Measurements from ENCODE around the gene MAML3. TPM values are rescaled to one million over a fixed set of nuclear protein-coding genes. Genes with fewer than 3 reads are reported as not detected.

The MAML3 gene
- total and polyA plus RNA-seq, 2 experiments from 2014 or later: 4.1 to 11.2 TPM

DNA sequence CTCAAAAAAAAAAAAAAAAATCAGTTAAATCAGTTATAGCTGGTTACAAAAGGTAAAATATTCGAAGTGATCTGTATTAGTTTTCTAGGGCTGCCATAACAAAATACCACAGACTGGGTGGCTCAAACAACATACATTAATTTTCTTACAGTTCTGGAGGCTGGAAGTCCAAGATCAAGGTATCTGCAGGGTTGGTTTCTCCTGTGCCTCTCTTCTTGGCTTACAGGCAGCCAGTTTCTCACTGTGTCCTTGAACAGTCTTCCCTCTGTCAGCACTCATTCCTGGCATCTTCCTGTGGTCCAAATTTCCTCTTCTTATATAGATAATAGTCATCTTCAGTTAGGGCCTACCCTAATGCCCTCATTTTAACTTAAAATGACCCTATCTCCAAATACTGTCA is 248.5 kb downstream of the MAML3 start:
- Histone ChIP-seq H3K9me2 (replicated peaks; ENCODE audit: insufficient read depth) (no peaks in the 10 kb centered on the region), H3K9me3 (ENCODE audit: low read depth) (no peaks in the 10 kb centered on the region), H3K27ac (no peak overlapping the region), H3K4me3 (no peak overlapping the region), H2AFZ (no peak overlapping the region), H3K27me3 (no peaks in the 10 kb centered on the region), H3K4me1 (ENCODE audit: insufficient read depth) (peaks cover 14% of the 10 kb centered on the region), H3K79me2 (peaks cover 11% of the 10 kb centered on the region), H3K36me3 (replicated peaks; ENCODE audit: insufficient read depth, low read depth) (no peaks in the 10 kb centered on the region), H4K20me1 (ENCODE audit: insufficient read depth, poor library complexity, severe bottlenecking) (no peaks in the 10 kb centered on the region), H3K4me2 (no peak overlapping the region)
- TF ChIP-seq EZH2 (IDR thresholded peaks at IDR 0.05; ENCODE audit: borderline replicate concordance) (no peak), EZH2phosphoT487 (IDR thresholded peaks at IDR 0.05; ENCODE audit: low read depth, severe bottlenecking, unreplicated experiment) (no peak)
- TF ChIP-seq, protein P1, sequence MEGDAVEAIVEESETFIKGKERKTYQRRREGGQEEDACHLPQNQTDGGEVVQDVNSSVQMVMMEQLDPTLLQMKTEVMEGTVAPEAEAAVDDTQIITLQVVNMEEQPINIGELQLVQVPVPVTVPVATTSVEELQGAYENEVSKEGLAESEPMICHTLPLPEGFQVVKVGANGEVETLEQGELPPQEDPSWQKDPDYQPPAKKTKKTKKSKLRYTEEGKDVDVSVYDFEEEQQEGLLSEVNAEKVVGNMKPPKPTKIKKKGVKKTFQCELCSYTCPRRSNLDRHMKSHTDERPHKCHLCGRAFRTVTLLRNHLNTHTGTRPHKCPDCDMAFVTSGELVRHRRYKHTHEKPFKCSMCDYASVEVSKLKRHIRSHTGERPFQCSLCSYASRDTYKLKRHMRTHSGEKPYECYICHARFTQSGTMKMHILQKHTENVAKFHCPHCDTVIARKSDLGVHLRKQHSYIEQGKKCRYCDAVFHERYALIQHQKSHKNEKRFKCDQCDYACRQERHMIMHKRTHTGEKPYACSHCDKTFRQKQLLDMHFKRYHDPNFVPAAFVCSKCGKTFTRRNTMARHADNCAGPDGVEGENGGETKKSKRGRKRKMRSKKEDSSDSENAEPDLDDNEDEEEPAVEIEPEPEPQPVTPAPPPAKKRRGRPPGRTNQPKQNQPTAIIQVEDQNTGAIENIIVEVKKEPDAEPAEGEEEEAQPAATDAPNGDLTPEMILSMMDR (IDR thresholded peaks at IDR 0.05; ENCODE audit: poor library complexity): no peak
- DNase-seq (ENCODE audit: low spot score): no peak
- 93% methylated on average over 1 of the region's 1 CpG for WGBS (ENCODE audit: low lambda C conversion rate, missing lambda C conversion rate)

DNA sequence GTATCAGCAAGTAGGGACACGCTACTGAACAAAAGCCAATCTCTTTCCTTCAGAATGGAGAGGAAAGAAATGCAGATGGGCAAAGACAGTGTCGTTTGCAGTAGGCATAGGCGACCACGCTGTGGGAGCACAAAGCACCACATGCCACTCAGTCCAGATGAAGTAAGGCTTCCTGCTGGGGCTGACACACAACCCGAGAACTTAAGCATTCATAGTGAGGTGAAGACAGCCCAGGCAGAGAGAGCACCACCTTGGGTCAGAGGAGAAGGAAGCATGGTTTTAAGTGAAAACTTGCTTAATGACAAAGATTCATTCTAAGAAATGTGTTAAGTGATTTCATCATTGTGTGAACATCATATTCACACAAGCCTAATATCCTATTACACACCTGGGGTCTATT is 249.6 kb downstream of the MAML3 start:
- H3K9me2 ChIP-seq (replicated peaks; ENCODE audit: insufficient read depth): no peaks in the 10 kb centered on the region
- H3K27ac ChIP-seq: no peak overlapping the region
- no peak overlapping the region for H2AFZ ChIP-seq
- H3K27me3 ChIP-seq: no peaks in the 10 kb centered on the region
- TF ChIP-seq EZH2 (IDR thresholded peaks at IDR 0.05; ENCODE audit: borderline replicate concordance) (no peak), EZH2phosphoT487 (IDR thresholded peaks at IDR 0.05; ENCODE audit: low read depth, severe bottlenecking, unreplicated experiment) (no peak)
- TF ChIP-seq, protein P1 (IDR thresholded peaks at IDR 0.05; ENCODE audit: poor library complexity): no peak
- H3K4me1 ChIP-seq (ENCODE audit: insufficient read depth): peaks cover 14% of the 10 kb centered on the region
- 97% methylated on average over 5 of the region's 5 CpGs for WGBS (ENCODE audit: low lambda C conversion rate, missing lambda C conversion rate)
- peaks cover 14% of the 10 kb centered on the region for H3K79me2 ChIP-seq
- DNase-seq (ENCODE audit: low spot score): no peak
- no peaks in the 10 kb centered on the region for H3K9me3 ChIP-seq (ENCODE audit: low read depth)
- H3K36me3 ChIP-seq (replicated peaks; ENCODE audit: insufficient read depth, low read depth): no peaks in the 10 kb centered on the region
- no peak overlapping the region for H3K4me2 ChIP-seq
- H3K4me3 ChIP-seq: no peak overlapping the region
- H4K20me1 ChIP-seq (ENCODE audit: insufficient read depth, poor library complexity, severe bottlenecking): no peaks in the 10 kb centered on the region

DNA sequence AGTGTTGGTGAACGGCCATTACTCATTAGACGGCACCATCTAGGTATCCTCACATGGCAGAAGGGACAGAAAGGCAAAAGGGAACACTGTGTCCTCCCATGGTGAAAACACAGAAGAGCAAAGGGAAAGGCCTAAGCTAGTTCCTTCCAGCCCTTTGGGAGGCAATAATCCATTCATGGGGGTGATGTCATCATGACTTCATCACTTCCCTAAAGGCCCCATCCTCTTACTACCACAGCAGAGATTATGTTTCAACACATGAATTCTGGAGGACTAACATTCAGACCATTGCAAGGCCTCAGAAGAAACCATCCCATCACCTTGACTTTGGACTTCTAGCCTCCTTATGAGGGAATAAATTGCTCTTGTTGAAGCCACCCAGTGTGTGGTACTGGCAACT is 250.1 kb downstream of the MAML3 start:
- DNase-seq (ENCODE audit: low spot score): no peak
- no peaks in the 10 kb centered on the region for H3K9me2 ChIP-seq (replicated peaks; ENCODE audit: insufficient read depth)
- H3K27me3 ChIP-seq: no peaks in the 10 kb centered on the region
- no peaks in the 10 kb centered on the region for H3K9me3 ChIP-seq (ENCODE audit: low read depth)
- peaks cover 14% of the 10 kb centered on the region for H3K4me1 ChIP-seq (ENCODE audit: insufficient read depth)
- H3K4me3 ChIP-seq: no peak overlapping the region
- 100% methylated on average over 2 of the region's 2 CpGs for WGBS (ENCODE audit: low lambda C conversion rate, missing lambda C conversion rate)
- H3K36me3 ChIP-seq (replicated peaks; ENCODE audit: insufficient read depth, low read depth): no peaks in the 10 kb centered on the region
- TF ChIP-seq, protein P1 (IDR thresholded peaks at IDR 0.05; ENCODE audit: poor library complexity): no peak
- TF ChIP-seq EZH2phosphoT487 (IDR thresholded peaks at IDR 0.05; ENCODE audit: low read depth, severe bottlenecking, unreplicated experiment) (no peak), EZH2 (IDR thresholded peaks at IDR 0.05; ENCODE audit: borderline replicate concordance) (no peak)
- no peak overlapping the region for H2AFZ ChIP-seq
- H3K79me2 ChIP-seq: peaks cover 19% of the 10 kb centered on the region
- H4K20me1 ChIP-seq (ENCODE audit: insufficient read depth, poor library complexity, severe bottlenecking): no peaks in the 10 kb centered on the region
- no peak overlapping the region for H3K4me2 ChIP-seq
- no peak overlapping the region for H3K27ac ChIP-seq

All from hepatocyte (in vitro differentiated cells).